ENCODE results near the gene C1QTNF1.

C1QTNF1 gene

GRCh38 chr17:79023886-79024771, at the start of gene C1QTNF1:
TSS of gene C1QTNF1 (plus strand) at chr17:79024169. CDS start at chr17:79043969, 19,800 bp downstream.
- H3K27ac ChIP-seq: peak within 1 kb of the TSS; percentile 83; the same call in 1 of the 2 replicates
- ChIA-PET CTCF (no interaction called here), POLR2A (ENCODE audit: low non-redundant PET) (no interaction called here)
- DNase-seq (ENCODE audit: low spot score): peak; percentile 50
- peak; percentile 59 for TF ChIP-seq CTCF (conservative IDR thresholded peaks at IDR 0.05; ENCODE audit: low read depth)

- DNase-seq (ENCODE audit: low spot score): peak; percentile 73
- peak overlapping the region; percentile 88 for H3K27ac ChIP-seq
- no peak for TF ChIP-seq CTCF (conservative IDR thresholded peaks at IDR 0.05; ENCODE audit: low read depth)
- POLR2A ChIA-PET (ENCODE audit: low non-redundant PET): no interaction called here
- CTCF ChIA-PET: interaction anchor here (0.6 to 1.8 kb wide), 3 partner anchors 9 to 109 kb away, joined by 3 to 6 read pairs (median 4); no protein-coding TSS in a partner anchor
Measured at GRCh38 chr17:78974635-78975591, 49.1 kb upstream of the C1QTNF1 start.

- POLR2A ChIA-PET (ENCODE audit: low non-redundant PET): no interaction called here
- CTCF ChIA-PET: no interaction called here
- TF ChIP-seq CTCF (conservative IDR thresholded peaks at IDR 0.05; ENCODE audit: low read depth): no peak
- DNase-seq (ENCODE audit: low spot score): no peak
- H3K27ac ChIP-seq: peak overlapping the region; percentile 88
Measured at GRCh38 chr17:78976907-78977680, 46.9 kb upstream of the C1QTNF1 start.

GRCh38 chr17:78977681-78977943, 46.4 kb upstream of the C1QTNF1 start:
- no peak for TF ChIP-seq CTCF (conservative IDR thresholded peaks at IDR 0.05; ENCODE audit: low read depth)
- peak overlapping the region; percentile 88 for H3K27ac ChIP-seq
- DNase-seq (ENCODE audit: low spot score): no peak
- CTCF ChIA-PET: no interaction called here
- POLR2A ChIA-PET (ENCODE audit: low non-redundant PET): no interaction called here

GRCh38 chr17:78977997-78978973, 45.7 kb upstream of the C1QTNF1 start:
- H3K27ac ChIP-seq: peak overlapping the region; percentile 88
- ChIA-PET POLR2A (ENCODE audit: low non-redundant PET) (no interaction called here), CTCF (no interaction called here)
- no peak; the same call in 1 of the 2 replicates for TF ChIP-seq CTCF (conservative IDR thresholded peaks at IDR 0.05; ENCODE audit: low read depth)
- no peak for DNase-seq (ENCODE audit: low spot score)

Measured in RWPE1 (cell line).